ENCODE data around the gene ASIC4.

GRCh38 chr2:219486380-219486959 is 27.8 kb upstream of the ASIC4 start:
- no peak for TF ChIP-seq CTCF (IDR thresholded peaks at IDR 0.05)
- TF ChIP-seq POLR2A (IDR thresholded peaks at IDR 0.05), result no peak

All from body of pancreas (tissue), 4 donors.